ENCODE measurements around the gene TPP1.
A peak's percentile ranks its signal among the peaks of the same experiment; 100 is the strongest.

TPP1 gene

DNA sequence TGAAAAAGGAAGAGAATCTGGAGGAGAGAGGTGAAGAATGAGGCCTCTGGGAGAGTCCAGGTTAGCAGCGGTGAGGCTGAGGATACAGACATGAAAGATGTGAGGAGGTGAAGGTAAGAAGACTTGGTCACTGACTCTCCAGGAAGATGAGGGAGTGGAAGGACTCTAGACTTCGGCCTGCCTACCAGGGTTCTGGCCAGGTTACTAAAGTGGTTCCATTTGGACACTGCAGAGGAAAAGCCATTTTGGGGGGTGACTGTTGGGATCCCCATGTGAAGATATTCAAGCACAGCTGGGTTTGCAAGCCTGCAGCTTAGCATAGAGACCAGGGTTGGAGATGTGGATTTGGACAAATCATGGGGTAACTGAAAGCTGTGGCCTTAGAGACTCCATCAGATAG, 28.6 kb upstream of the TPP1 start:
- TF ChIP-seq CTCF (conservative IDR thresholded peaks at IDR 0.05; ENCODE audit: low read length): no peak
- no peak overlapping the region for H3K4me3 ChIP-seq (ENCODE audit: low read length)
- DNase-seq (ENCODE audit: low read depth): no peak

DNA sequence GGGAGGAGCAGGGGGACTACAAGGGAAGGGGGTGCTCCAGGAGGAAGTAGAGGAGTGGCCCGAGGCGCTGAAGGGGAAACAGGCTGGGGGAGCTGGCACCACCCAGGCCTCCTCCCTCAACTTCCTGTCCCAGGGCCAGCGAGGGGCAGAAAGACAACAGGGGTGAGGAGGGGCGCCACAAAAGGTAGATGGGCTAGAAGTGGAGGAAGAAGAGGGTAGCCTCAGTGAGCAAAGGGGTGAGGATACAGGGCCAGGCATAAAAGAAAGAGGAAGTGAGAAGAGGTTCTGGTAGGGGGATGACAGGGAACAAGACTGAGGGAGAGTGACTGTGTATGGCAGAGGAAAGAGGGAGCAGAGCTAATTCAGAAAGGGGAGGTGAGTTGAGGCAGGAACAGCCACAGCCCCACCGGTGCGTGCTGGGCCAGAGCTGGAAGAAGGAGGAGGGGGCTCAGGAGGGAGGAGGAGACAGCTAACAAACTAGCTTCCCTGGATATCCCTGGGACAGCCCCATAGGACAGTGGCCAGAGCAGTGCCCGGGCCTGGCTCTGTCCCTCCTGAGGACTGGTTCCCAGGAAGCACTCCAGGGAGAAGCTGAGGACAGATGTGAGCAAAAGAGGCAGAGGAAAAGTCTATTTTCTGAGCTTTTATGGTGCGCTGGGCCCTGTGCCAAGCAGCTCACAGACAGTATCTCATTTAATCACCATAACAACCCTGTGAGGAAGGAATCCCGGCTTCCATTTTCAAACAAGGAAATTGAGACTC, 27.9 kb upstream of the TPP1 start:
- no peak for TF ChIP-seq CTCF (conservative IDR thresholded peaks at IDR 0.05; ENCODE audit: low read length)
- peak overlapping the region; percentile 48 for H3K4me3 ChIP-seq (ENCODE audit: low read length)
- peak; percentile 76 for DNase-seq (ENCODE audit: low read depth)

GRCh38 chr11:6646576-6646917, 27.3 kb upstream of the TPP1 start:
- DNase-seq (ENCODE audit: low read depth): peak; percentile 84
- no peak for TF ChIP-seq CTCF (conservative IDR thresholded peaks at IDR 0.05; ENCODE audit: low read length)
- H3K4me3 ChIP-seq (ENCODE audit: low read length): peak overlapping the region; percentile 48

DNA sequence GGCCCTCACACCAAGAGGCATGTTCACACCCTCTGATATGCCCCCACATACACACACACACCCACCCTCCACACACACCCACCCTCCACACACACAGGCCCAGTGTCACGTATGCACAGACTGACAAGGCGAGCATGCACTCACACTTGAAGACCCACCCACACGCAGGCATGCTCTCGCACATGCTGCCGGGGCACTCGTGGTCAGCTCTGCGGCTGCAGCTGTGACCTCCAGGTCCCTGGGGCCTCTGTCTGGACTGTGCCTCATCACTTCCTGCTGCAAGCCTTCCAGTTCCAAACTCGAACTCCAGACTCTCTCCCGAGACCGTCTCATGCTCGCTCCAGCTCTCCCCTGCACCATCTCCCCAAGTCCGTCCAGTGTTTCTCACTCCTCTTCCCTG, 26.8 kb upstream of the TPP1 start:
- DNase-seq (ENCODE audit: low read depth): peak; percentile 86
- TF ChIP-seq CTCF (conservative IDR thresholded peaks at IDR 0.05; ENCODE audit: low read length): no peak
- peak overlapping the region; percentile 48 for H3K4me3 ChIP-seq (ENCODE audit: low read length)

GRCh38 chr11:6642957-6643356, 23.7 kb upstream of the TPP1 start:
- no peak overlapping the region for H3K4me3 ChIP-seq (ENCODE audit: low read length)
- DNase-seq (ENCODE audit: low read depth): no peak
- TF ChIP-seq CTCF (conservative IDR thresholded peaks at IDR 0.05; ENCODE audit: low read length): no peak

DNA sequence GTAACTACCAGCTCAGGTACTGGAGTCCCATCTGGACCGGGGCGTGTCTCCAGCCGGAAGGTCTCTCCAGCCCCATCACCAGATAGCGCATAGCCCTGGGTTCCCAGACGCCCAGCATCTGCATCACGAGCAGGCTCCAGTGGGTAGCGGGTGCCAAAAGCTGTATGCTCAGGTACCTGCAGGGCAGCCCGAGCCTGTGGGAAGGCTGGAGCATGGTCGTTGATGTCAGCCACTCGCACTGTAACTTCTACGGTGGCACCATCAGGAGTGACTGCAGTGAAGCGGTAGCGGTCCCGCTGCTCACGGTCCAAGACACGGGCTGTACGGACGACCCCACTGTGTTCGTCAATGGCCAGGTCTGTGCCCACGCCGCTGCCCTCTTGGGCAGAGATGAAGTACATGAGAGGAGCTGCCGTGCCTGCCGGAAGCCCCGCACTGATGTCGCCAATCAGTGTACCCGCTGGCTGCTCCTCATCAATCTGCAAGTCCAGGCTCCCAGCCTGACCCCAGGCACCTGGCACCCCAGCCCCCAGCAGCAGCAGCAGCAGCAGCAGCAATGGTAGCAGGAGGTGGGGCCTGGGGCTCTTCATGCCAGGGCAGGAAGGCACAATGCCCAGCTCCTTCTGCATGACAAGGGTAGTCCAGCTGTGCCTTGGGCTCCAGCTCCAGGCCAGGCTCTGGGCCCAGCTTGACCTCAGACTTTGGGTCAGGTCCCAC, 21.9 kb upstream of the TPP1 start:
- no peak for DNase-seq (ENCODE audit: low read depth)
- no peak overlapping the region for H3K4me3 ChIP-seq (ENCODE audit: low read length)
- no peak for TF ChIP-seq CTCF (conservative IDR thresholded peaks at IDR 0.05; ENCODE audit: low read length)

All from AG10803 (cell line).